Measurements from ENCODE around the gene MIOX. TPM values are rescaled to one million over a fixed set of nuclear protein-coding genes. Genes with fewer than 3 reads are reported as not detected.

The MIOX gene
- total and polyA plus RNA-seq, 9 of the 15 experiments (the other 6 are each of a cell fraction or from before 2014, with no cell fraction given), result 0.08 TPM; not detected in 8

DNA sequence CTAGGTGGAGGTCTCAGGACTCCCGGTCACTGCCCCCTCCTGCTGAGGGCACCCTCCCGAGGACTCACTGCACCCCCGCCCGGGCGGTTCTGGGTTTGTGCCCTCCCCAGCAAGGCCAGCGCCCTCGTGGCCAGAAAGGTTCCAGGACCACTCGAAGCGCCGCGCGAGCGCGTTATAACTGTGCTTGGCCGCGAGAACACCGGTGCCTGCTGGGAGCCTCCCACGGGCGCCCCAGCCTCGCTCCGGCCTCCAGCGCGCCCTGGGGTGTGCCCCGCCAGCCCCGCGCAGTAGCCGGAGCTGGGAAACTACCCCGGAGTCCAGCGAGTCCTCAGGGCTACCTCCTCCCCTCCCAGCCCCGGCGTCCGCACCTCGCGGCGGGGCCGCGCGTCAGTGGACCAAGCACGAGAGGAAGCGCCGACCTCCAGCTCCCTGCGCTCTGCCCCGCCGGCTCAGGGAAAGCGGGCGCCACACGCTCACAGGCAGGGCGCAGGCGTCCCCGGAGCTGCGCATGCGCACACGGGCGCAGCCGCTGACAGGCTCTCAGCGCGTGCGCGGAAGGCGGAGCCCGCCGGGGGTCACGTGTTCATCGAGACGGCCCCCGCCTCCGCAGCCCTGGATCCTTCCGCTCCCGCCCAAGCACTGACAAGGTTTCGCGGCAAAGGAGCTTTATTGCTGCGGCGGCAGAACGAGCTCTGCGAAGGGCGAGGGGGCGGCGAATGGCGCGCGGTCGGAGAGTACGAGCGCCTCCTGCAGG lies 38.6 kb downstream of the MIOX start, which contains the start of gene SCO2 (continued):
- TF ChIP-seq, protein P1, sequence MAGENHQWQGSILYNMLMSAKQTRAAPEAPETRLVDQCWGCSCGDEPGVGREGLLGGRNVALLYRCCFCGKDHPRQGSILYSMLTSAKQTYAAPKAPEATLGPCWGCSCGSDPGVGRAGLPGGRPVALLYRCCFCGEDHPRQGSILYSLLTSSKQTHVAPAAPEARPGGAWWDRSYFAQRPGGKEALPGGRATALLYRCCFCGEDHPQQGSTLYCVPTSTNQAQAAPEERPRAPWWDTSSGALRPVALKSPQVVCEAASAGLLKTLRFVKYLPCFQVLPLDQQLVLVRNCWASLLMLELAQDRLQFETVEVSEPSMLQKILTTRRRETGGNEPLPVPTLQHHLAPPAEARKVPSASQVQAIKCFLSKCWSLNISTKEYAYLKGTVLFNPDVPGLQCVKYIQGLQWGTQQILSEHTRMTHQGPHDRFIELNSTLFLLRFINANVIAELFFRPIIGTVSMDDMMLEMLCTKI (IDR thresholded peaks at IDR 0.05; ENCODE audit: partially characterized antibody), result no peak
- TF ChIP-seq CHCHD3 (CRISPR knock-in tag; IDR thresholded peaks at IDR 0.05) (no peak), SP1 (CRISPR knock-in tag; IDR thresholded peaks at IDR 0.05) (peak; percentile 51), U2AF1 (optimal IDR thresholded peaks at IDR 0.05; ENCODE audit: low read depth, low read length) (no peak), RBM34 (IDR thresholded peaks at IDR 0.05; ENCODE audit: borderline replicate concordance, insufficient read depth, low read length) (0 out of 2 replicates have a peak, but pooled peaks have one; percentile 3), ZC3H11A (IDR thresholded peaks at IDR 0.05; ENCODE audit: low read depth, low read length) (no peak), RAD21 (CRISPR knock-in tag; conservative IDR thresholded peaks at IDR 0.05 in 1 of 2, IDR thresholded peaks at IDR 0.05 in 1 of 2) (no peak), NR4A1 (CRISPR knock-in tag; IDR thresholded peaks at IDR 0.05) (no peak), NR4A1 (tag; IDR thresholded peaks at IDR 0.05) (no peak), DACH1 (IDR thresholded peaks at IDR 0.05; ENCODE audit: partially characterized antibody) (no peak), GATAD2B (IDR thresholded peaks at IDR 0.05; ENCODE audit: borderline replicate concordance) (no peak), BDP1 (IDR thresholded peaks at IDR 0.05; ENCODE audit: insufficient read depth, insufficient read length) (no peak), ZBTB1 (CRISPR knock-in tag; IDR thresholded peaks at IDR 0.05; ENCODE audit: borderline replicate concordance, low read depth) (peak; percentile 6; the same call in 1 of the 2 replicates), ZNF445 (CRISPR knock-in tag; IDR thresholded peaks at IDR 0.05; ENCODE audit: low read depth) (no peak), PCBP1 (IDR thresholded peaks at IDR 0.05; ENCODE audit: low read depth, low read length, poor library complexity, severe bottlenecking) (peak; percentile 81)
- TF ChIP-seq, protein P2, sequence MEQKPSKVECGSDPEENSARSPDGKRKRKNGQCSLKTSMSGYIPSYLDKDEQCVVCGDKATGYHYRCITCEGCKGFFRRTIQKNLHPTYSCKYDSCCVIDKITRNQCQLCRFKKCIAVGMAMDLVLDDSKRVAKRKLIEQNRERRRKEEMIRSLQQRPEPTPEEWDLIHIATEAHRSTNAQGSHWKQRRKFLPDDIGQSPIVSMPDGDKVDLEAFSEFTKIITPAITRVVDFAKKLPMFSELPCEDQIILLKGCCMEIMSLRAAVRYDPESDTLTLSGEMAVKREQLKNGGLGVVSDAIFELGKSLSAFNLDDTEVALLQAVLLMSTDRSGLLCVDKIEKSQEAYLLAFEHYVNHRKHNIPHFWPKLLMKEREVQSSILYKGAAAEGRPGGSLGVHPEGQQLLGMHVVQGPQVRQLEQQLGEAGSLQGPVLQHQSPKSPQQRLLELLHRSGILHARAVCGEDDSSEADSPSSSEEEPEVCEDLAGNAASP (IDR thresholded peaks at IDR 0.05), result no peak
- TF ChIP-seq, protein P3, sequence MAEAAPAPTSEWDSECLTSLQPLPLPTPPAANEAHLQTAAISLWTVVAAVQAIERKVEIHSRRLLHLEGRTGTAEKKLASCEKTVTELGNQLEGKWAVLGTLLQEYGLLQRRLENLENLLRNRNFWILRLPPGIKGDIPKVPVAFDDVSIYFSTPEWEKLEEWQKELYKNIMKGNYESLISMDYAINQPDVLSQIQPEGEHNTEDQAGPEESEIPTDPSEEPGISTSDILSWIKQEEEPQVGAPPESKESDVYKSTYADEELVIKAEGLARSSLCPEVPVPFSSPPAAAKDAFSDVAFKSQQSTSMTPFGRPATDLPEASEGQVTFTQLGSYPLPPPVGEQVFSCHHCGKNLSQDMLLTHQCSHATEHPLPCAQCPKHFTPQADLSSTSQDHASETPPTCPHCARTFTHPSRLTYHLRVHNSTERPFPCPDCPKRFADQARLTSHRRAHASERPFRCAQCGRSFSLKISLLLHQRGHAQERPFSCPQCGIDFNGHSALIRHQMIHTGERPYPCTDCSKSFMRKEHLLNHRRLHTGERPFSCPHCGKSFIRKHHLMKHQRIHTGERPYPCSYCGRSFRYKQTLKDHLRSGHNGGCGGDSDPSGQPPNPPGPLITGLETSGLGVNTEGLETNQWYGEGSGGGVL (CRISPR knock-in tag; IDR thresholded peaks at IDR 0.05), result no peak
- TF ChIP-seq, protein P4, sequence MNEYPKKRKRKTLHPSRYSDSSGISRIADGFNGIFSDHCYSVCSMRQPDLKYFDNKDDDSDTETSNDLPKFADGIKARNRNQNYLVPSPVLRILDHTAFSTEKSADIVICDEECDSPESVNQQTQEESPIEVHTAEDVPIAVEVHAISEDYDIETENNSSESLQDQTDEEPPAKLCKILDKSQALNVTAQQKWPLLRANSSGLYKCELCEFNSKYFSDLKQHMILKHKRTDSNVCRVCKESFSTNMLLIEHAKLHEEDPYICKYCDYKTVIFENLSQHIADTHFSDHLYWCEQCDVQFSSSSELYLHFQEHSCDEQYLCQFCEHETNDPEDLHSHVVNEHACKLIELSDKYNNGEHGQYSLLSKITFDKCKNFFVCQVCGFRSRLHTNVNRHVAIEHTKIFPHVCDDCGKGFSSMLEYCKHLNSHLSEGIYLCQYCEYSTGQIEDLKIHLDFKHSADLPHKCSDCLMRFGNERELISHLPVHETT (CRISPR knock-in tag; conservative IDR thresholded peaks at IDR 0.05 in 1 of 2, IDR thresholded peaks at IDR 0.05 in 1 of 2), result 0 out of 4 replicates have a peak, but pooled peaks of 1 of the 2 experiments have one; percentile 10
- TF ChIP-seq, protein P5, sequence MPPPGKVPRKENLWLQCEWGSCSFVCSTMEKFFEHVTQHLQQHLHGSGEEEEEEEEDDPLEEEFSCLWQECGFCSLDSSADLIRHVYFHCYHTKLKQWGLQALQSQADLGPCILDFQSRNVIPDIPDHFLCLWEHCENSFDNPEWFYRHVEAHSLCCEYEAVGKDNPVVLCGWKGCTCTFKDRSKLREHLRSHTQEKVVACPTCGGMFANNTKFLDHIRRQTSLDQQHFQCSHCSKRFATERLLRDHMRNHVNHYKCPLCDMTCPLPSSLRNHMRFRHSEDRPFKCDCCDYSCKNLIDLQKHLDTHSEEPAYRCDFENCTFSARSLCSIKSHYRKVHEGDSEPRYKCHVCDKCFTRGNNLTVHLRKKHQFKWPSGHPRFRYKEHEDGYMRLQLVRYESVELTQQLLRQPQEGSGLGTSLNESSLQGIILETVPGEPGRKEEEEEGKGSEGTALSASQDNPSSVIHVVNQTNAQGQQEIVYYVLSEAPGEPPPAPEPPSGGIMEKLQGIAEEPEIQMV (tag; conservative IDR thresholded peaks at IDR 0.05; ENCODE audit: low read depth), result no peak
